Adrenal gland (tissue), 5 donors: Measurements from ENCODE around the gene CEP83.

ENCODE experiments used
- CTCF ChIP-seq, 6 experiments: fragments of 450-650 bp in 4 of 6; fragments of 200-600 bp in 2 of 6; sonication (generic) in 1 of 6; IDR thresholded peaks; 1 replicate in 5 of 6; 2 replicates in 1 of 6; pipeline versions ENCODE4 v1.5.1 to v1.8.0; 2016 to 2021; ENCODE audit warnings: antibody characterized with exemption in 6 of 6, mild to moderate bottlenecking in 2 of 6, moderate library complexity in 1 of 6
- POLR2A ChIP-seq, 2 donors: fragments of 450-650 bp; IDR thresholded peaks; one replicate each; pipeline ENCODE4 v1.6.1; 2017; ENCODE audit warnings: antibody characterized with exemption in 2 of 2, mild to moderate bottlenecking in 2 of 2, moderate library complexity in 1 of 2
- donor health status: DM: no; HTN: no; CAD: no.

GRCh38 chr12:94308612-94309011 is 151.1 kb downstream of the CEP83 start:
- TF ChIP-seq CTCF (IDR thresholded peaks at IDR 0.05) (no peak), POLR2A (IDR thresholded peaks at IDR 0.05) (no peak)
